ENCODE data around the gene AOC2. TPM values are rescaled to one million over a fixed set of nuclear protein-coding genes. Genes with fewer than 3 reads are reported as not detected.
"Not testable (repeated sequence)": the region's sequence is repeated elsewhere in the genome, so short reads cannot be mapped to it uniquely, and the experiment has no call there.

AOC2 gene
- total and polyA plus RNA-seq, 10 of the 15 experiments (the other 5 are each of a cell fraction or from before 2014, with no cell fraction given): 0.08 to 1.9 (median 0.62) TPM

- H3K27me3 ChIP-seq (replicated peaks in 1 of 2; ENCODE audit: control insufficient read depth in 2 of 2, insufficient read depth in 2 of 2, low read length in 1 of 2); H3K4me2 ChIP-seq (ENCODE audit: control insufficient read depth, insufficient read depth); H3K4me1 ChIP-seq (ENCODE audit: control insufficient read depth, insufficient read depth, low read length); H3K9ac ChIP-seq (ENCODE audit: control insufficient read depth, insufficient read depth, low read length); in situ Hi-C loops (cut with MboI); CTCF ChIA-PET; intact Hi-C loops (cut with micrococcal nuclease; ENCODE audit: unreplicated experiment); SMC1A ChIA-PET (ENCODE audit: uncharacterized antibody, unreplicated experiment); H3K79me2 ChIP-seq (ENCODE audit: control insufficient read depth, insufficient read depth, low read length); ATAC-seq; H3K9me3 ChIP-seq (replicated peaks; ENCODE audit: control insufficient read depth, insufficient read depth, low read length); H4K20me1 ChIP-seq (ENCODE audit: control insufficient read depth, insufficient read depth); H2AFZ ChIP-seq (ENCODE audit: control insufficient read depth, low read depth, low read length); POLR2A ChIA-PET; BruUV-seq (replicated peaks); H3K27ac ChIP-seq (ENCODE audit: control insufficient read depth, insufficient read depth); H3K4me3 ChIP-seq; RAD21 ChIA-PET (ENCODE audit: unreplicated experiment); FAIRE-seq; H3K36me3 ChIP-seq (ENCODE audit: control insufficient read depth in 2 of 2, insufficient read depth in 2 of 2, low read length in 1 of 2); DNase-seq (ENCODE audit: low read depth, low spot score): not testable (repeated sequence)
- 75% methylated on average over 7 of the region's 8 CpGs for WGBS (ENCODE audit: insufficient coverage, insufficient replicate concordance, low lambda C conversion rate, missing lambda C conversion rate)
Observed at GRCh38 chr17:42856093-42856492, 11.7 kb downstream of the AOC2 start.

- POLR2A ChIA-PET; FAIRE-seq; CTCF ChIA-PET; DNase-seq (ENCODE audit: low read depth, low spot score); RAD21 ChIA-PET (ENCODE audit: unreplicated experiment); H3K79me2 ChIP-seq (ENCODE audit: control insufficient read depth, insufficient read depth, low read length); H3K27ac ChIP-seq (ENCODE audit: control insufficient read depth, insufficient read depth); H2AFZ ChIP-seq (ENCODE audit: control insufficient read depth, low read depth, low read length); in situ Hi-C loops (cut with MboI); SMC1A ChIA-PET (ENCODE audit: uncharacterized antibody, unreplicated experiment); H3K27me3 ChIP-seq (replicated peaks in 1 of 2; ENCODE audit: control insufficient read depth in 2 of 2, insufficient read depth in 2 of 2, low read length in 1 of 2); H4K20me1 ChIP-seq (ENCODE audit: control insufficient read depth, insufficient read depth); H3K4me1 ChIP-seq (ENCODE audit: control insufficient read depth, insufficient read depth, low read length); H3K4me3 ChIP-seq; H3K9me3 ChIP-seq (replicated peaks; ENCODE audit: control insufficient read depth, insufficient read depth, low read length); H3K4me2 ChIP-seq (ENCODE audit: control insufficient read depth, insufficient read depth); H3K36me3 ChIP-seq (ENCODE audit: control insufficient read depth in 2 of 2, insufficient read depth in 2 of 2, low read length in 1 of 2); ATAC-seq; intact Hi-C loops (cut with micrococcal nuclease; ENCODE audit: unreplicated experiment); H3K9ac ChIP-seq (ENCODE audit: control insufficient read depth, insufficient read depth, low read length); BruUV-seq (replicated peaks): not testable (repeated sequence)
- 20% methylated on average over 5 of the region's 8 CpGs for WGBS (ENCODE audit: insufficient coverage, insufficient replicate concordance, low lambda C conversion rate, missing lambda C conversion rate)
Observed at GRCh38 chr17:42856516-42856915, 12.1 kb downstream of the AOC2 start.

Data from GM12878 (cell line).